GM12878 (cell line): Measurements from ENCODE around the gene ADD1.

Experiments
- CTCF ChIP-seq, 3 experiments: IDR thresholded peaks in 2 of 3; conservative IDR thresholded peaks in 1 of 3; 2 replicates each; pipeline ENCODE4 v1.5.1; 2011; ENCODE audit warnings: low read depth in 3 of 3, low read length in 3 of 3, mild to moderate bottlenecking in 3 of 3, control low read depth in 2 of 3, moderate library complexity in 2 of 3, inconsistent platforms in 1 of 3, mixed read lengths in 1 of 3; ENCODE audit not compliant: control insufficient read depth in 2 of 3, insufficient read depth in 1 of 3; ENCODE audit errors: extremely low read depth in 1 of 3
- ELK1 ChIP-seq: IDR thresholded peaks from 2 replicates; pipeline ENCODE4 v1.6.1; 2012; ENCODE audit warnings: low read depth, low read length, improper control_type of control experiment
- EP300 ChIP-seq, 2 experiments: fragments of 150-350 bp in 1 of 2; IDR thresholded peaks; 2 replicates each; pipeline ENCODE4 v1.6.1; 2011 to 2012; ENCODE audit warnings: low read depth in 2 of 2, low read length in 2 of 2, borderline replicate concordance in 1 of 2, improper control_type of control experiment in 1 of 2, inconsistent platforms in 1 of 2; ENCODE audit not compliant: control insufficient read depth in 1 of 2
- FOXM1 ChIP-seq: IDR thresholded peaks from 2 replicates; pipeline ENCODE4 v1.6.1; 2012; ENCODE audit warnings: low read depth, mild to moderate bottlenecking, inconsistent platforms, low read length, moderate library complexity
- JUND ChIP-seq: IDR thresholded peaks from 2 replicates; pipeline ENCODE4 v1.6.1; 2012; ENCODE audit warnings: low read depth, mild to moderate bottlenecking, low read length, improper control_type of control experiment, moderate library complexity
- MYB ChIP-seq: fragments of 150-350 bp; IDR thresholded peaks from 2 replicates; pipeline ENCODE4 v1.6.1; 2014; ENCODE audit warnings: mild to moderate bottlenecking, low read depth, low read length, borderline replicate concordance
- POLR2A ChIP-seq: IDR thresholded peaks from 2 replicates; pipeline ENCODE4 v1.6.1; 2011; ENCODE audit warnings: low read depth, mild to moderate bottlenecking, low read length
- TCF12 ChIP-seq: IDR thresholded peaks from 2 replicates; pipeline ENCODE4 v1.6.1; 2011; ENCODE audit warnings: low read depth, mild to moderate bottlenecking, low read length
- ZNF274 ChIP-seq: IDR thresholded peaks from one replicate; pipeline ENCODE4 v1.8.0; 2011; ENCODE audit not compliant: insufficient read length, insufficient read depth

GRCh38 chr4:2837110-2837903 lies 6.3 kb upstream of the ADD1 start:
- no peak for TF ChIP-seq JUND
- TF ChIP-seq TCF12 = no peak
- no peak for TF ChIP-seq CTCF (IDR thresholded peaks at IDR 0.05 in 2 of 3, conservative IDR thresholded peaks at IDR 0.05 in 1 of 3; ENCODE audit: control insufficient read depth in 2 of 3, extremely low read depth in 1 of 3, insufficient read depth in 1 of 3, low read depth in 3 of 3, low read length in 3 of 3)
- no peak for TF ChIP-seq EP300 (IDR thresholded peaks at IDR 0.05; ENCODE audit: borderline replicate concordance in 1 of 2, control insufficient read depth in 1 of 2, low read depth in 2 of 2, low read length in 2 of 2)
- no peak for TF ChIP-seq FOXM1
- TF ChIP-seq MYB = no peak
- no peak for TF ChIP-seq ELK1
- no peak for TF ChIP-seq ZNF274
- peak; percentile 39; the same call in 1 of the 2 replicates for TF ChIP-seq POLR2A
